Activated CD8-positive, alpha-beta memory T cell treated with anti-CD3 and anti-CD28 coated beads for 4 hours (primary cell): ENCODE results near the gene CAMTA1.

Source experiments
- DNase-seq, 2 donors: peaks; one replicate each; pipeline ENCODE4 v3.0.0-alpha.2; 2020; ENCODE audit warnings: low read depth in 2 of 2

The CAMTA1 gene

DNA sequence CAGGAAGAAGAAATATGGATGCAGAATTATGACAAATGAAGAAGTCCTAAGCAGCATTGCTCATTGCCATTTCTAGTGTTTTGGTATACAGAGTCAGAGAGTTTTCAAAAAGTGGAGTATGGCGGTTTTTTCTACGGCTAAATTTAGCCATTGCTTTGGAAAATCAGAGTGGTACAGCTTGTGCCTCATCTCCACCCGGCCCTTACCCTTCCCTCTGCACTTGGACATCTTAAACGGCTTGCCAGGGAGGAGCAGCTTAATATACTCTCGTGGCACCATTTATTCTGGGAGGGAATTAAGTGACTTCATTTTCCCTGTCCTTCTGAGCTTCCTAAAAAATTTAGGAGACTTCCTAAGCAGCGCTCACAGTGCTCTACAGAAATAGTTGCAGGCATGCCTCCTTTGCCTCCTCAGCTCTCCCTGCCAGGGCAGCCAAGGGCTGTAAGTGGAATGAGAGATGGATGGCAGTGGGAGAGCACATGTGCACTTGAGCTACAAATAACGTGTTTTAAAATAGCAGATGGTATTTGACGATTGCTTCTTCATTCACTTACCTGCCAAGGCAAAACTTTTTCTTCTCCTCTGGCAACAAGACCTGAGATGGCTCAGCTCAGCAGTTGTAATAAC, 934.3 kb downstream of the CAMTA1 start:
- DNase-seq: no peak

GRCh38 chr1:7721940-7722669, 936.9 kb downstream of the CAMTA1 start:
- DNase-seq: no peak

DNA sequence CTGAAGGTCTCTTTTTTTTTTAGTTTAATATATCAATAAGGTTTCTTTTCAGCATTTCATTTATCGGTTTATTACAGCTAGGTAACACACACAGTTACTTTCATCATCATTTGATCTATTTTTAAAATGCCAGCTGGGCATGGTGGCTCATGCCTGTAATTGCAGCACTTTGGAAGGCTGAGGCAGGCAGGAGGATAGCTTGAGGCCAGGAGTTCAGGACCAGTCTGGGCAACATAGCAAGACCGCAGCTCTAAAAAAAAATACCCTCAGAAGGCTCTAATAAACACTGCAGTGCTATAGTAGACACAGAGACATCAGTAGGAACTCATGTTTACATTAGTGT, 937.4 kb downstream of the CAMTA1 start:
- DNase-seq: no peak

- no peak for DNase-seq
Observed at GRCh38 chr1:7726623-7727022, 941.4 kb downstream of the CAMTA1 start.

GRCh38 chr1:7727809-7728471, 942.7 kb downstream of the CAMTA1 start:
- DNase-seq: no peak

- DNase-seq: no peak
Observed at GRCh38 chr1:7729761-7730160, 944.5 kb downstream of the CAMTA1 start.

DNA sequence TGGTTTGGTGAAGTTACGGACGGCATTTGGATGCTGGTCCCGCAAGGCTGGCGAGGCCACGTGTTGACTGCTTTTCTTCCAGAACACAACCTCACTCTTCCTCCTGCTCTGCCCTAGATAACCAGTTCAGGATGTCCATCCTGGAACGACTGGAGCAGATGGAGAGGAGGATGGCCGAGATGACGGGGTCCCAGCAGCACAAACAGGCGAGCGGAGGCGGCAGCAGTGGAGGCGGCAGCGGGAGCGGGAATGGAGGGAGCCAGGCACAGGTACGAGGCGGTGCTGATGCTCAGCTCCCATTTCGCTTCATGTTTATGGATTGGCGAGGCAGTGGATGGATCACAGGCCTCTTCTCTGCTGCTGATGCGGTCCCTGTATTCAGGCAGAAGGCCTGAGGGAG, 947.1 kb downstream of the CAMTA1 start:
- DNase-seq: no peak

GRCh38 chr1:7733276-7733675, 948.0 kb downstream of the CAMTA1 start:
- DNase-seq: no peak

DNA sequence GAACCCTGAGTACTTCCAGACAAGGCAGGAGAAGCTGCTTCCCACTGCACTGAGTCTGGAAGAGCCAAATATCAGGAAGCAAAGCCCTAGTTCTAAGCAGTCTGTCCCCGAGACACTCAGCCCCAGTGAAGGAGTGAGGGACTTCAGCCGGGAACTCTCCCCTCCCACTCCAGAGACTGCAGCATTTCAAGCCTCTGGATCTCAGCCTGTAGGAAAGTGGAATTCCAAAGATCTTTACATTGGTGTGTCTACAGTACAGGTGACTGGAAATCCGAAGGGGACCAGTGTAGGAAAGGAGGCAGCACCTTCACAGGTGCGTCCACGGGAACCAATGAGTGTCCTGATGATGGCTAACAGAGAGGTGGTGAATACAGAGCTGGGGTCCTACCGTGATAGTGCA, 952.8 kb downstream of the CAMTA1 start:
- DNase-seq: no peak

DNA sequence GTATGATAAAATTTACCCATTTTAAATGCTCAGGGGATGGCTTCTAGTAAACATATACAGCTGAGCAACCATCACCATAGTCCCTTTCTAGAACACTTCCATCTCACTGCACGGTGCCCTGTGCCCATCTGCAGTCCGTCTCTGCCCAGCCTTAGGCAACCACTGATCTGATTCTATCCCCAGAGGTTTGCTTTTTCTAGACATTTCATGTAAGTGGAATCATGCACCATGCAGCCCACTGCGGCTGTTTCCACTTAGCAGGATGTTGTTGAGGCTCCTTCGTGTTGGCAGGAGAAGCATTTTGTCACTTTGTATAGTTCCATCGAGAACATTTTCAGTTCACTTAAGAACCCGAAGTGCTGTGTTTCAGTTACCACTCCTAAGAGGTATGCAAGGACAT, 958.1 kb downstream of the CAMTA1 start:
- no peak for DNase-seq

DNA sequence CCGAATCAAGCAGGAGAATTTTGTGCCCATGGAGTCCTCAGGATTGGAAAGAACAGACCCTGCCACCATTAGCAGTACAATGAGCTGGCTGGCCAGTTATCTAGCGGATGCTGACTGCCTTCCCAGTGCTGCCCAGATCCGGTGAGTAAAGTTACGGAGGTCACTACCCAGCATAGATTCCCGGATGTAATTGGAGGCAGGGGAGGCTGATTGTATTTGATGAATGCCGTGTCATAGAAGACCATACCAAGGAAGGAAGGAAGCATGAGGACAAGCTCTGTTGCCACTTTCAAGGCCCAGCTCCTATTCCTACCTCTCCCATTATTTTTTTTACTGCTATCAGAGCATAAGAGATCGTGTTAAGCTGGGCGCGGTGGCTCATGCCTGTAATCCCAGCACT, 959.6 kb downstream of the CAMTA1 start:
- no peak for DNase-seq

- no peak for DNase-seq
Observed at GRCh38 chr1:7745783-7746182, 960.5 kb downstream of the CAMTA1 start.

DNA sequence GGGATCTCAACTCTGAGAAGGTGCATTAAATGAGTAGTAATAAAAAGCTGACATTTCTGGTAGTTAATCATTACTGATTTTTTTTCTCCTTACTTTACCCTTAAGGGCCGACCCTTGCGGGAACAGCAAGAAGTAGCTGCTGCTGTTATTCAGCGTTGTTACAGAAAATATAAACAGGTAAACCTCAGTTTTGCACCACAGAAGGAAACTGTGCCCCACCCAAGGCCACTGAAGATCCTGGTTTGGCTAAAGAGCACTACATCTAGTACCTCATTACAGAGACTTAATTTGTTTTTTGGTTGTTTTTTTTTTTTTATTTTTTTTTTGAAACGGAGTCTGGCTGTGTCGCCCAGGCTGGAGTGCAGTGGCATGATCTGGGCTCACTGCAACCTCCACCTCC, 962.4 kb downstream of the CAMTA1 start:
- DNase-seq: no peak

- no peak for DNase-seq
Observed at GRCh38 chr1:7749126-7749525, 963.9 kb downstream of the CAMTA1 start.

GRCh38 chr1:7751174-7751573, 965.9 kb downstream of the CAMTA1 start:
- DNase-seq: no peak

GRCh38 chr1:7752512-7753417, 967.5 kb downstream of the CAMTA1 start:
- peak in 1 of 2 donors; percentile 14 for DNase-seq

DNA sequence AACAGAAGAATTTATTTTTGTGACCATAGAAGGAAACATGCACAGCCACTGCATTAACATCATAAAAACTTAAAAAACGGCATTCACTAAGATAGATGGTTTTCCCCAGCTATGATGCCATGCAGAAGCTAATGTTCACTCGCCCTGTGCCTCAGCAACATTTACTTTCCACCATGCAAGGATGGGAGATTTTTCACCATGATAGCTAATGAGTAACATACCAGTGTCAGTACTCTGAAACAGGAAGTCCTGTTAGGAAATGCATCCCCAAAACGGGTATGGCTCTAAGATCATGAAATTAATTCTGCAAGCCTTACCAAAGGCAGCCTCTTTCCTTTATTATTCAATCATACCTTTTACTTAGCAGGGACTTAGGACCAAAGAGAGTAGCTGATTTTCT, 968.4 kb downstream of the CAMTA1 start:
- DNase-seq: no peak

DNA sequence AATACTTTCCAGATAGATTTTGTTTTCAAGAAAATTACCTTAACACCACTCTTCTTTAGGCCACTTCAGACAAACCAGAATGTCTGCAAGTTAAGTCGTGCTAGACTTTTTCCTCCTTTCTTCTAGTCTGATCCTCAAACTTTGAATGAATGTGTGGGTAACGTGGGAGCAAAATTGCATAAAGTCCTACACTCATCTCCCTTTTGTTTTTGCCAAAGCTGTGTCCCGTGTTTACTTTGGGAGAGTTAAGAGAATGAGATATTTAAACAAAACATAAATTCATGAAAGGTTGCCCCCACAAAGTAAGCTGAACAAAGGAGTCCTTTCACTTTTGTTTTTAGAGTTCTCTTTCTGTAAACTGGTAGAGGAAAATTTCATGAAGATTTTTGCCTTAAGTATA, 969.0 kb downstream of the CAMTA1 start:
- DNase-seq: no peak

GRCh38 chr1:7755448-7755847, 970.2 kb downstream of the CAMTA1 start:
- no peak for DNase-seq

DNA sequence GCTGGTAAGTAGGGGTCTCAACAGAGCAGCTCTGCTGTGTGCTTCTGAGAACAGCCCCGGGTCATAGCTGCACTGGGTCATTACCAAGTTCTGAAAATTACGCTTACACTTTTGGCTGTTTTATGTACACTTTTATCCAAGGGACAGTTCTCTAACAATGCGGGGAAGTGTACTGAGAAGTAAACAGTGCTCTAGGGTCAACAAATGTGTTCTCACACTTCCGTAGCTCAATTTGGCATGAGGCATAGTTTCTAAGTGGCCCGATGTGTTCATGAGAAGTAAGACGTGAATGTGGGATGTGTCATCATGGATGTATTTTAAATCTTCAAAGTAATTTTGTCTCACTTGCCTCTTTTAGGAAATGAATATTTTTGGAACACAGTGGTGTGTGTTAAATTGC, 975.0 kb downstream of the CAMTA1 start:
- DNase-seq: no peak

GRCh38 chr1:7761103-7761502, 975.8 kb downstream of the CAMTA1 start:
- DNase-seq: no peak

DNA sequence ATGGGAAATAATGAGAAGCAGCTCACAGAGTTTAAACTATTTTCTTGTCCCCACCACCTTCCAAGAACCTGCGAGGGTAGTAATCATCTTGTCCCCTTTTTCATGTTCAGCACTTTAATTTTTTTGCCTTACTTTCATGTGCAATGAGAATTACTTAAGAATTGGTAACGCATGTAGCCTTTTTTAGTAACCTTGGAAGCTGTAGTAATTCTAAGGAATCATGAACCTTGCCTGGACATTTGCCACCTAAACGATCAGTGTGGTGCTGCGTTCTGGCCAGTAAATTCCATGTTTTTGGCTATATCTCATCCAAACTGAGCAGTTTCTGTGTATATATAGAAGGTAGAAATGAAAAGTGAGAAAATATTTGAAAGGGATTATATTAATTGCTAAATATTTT, 981.9 kb downstream of the CAMTA1 start:
- no peak for DNase-seq
